NOMO-1 treated with dmso at 0.1 percent for 144 hours (cell line): ENCODE results near the gene LPP.

Experiments
- DNase-seq: peaks from one replicate; lab custom pipeline; 2025; ENCODE audit not compliant: unreplicated experiment; lab: John Stamatoyannopoulos, UW

Gene LPP

DNA sequence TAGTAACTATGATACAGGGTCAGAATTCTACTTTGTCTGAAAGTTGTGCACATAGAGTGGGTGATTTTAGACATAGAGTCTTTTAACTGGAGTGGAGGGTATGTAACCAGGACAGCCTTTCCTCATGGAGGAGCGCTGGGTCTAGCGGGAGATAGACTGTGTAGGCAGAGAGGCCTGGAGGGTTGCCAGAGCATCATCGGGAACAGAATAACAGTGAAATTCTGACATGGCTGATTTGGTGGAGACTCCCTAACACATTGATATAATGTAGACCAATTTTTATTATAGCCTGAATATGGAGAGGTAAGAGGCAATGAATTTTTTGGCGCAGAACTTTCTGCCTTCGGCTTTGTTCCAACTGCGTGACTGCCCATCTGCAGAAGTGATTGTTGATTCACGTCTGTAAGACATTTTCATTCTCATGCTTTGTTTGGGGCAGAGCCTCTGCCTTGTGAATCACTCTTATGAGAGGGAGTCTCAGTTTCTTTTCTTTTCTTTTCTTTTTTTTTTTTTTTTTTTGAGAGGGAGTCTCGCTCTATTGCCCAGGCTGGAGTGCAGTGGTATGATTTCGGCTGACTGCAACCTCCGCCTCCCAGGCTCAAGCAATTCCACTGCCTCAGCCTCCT, 16.0 kb downstream of the LPP start:
- DNase-seq = no peak

DNA sequence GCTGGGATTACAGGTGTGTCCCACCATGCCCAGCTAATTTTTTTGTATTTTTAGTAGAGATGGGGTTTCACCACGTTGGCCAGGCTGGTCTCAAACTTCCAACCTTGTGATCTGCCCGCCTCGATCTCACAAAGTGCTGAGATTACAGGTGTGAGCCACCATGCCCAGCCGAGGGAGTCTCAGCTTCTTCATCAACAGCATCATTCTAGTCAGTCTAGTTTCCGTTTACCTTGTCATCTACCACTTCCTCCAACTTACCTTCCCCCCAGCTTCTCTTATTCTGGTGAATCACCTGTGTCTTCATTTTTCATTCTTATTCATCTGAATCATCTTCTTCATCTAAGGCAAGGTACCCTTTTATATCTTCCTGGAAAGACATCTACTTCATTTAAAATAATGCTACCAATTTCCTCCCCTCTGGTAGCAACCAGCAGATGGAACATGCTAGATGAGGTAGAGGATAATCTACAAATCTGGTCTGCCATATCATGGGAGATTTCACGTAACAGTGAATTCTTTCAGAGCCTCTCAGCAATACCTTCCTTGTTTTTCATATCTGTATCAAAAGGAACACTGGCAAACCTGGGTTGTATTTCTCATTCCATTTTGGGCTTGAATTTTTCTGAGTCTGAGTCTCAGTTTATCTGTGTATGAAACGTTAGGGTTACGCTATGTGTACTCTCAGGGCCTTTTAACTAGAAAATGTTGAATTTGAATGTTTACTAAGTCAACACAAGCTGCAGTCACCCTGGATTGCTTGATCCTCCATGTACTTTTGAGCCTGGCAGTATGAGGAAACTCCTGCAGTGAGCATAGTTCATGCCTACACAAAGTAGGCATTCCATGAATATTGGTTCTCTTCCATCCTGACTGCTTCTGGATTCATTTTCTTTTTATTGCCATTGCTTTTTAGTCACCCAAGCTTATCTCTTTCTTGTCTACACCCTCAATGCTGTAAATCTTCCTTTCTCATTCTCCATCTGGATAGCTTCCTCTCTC, 16.8 kb downstream of the LPP start:
- no peak for DNase-seq

DNA sequence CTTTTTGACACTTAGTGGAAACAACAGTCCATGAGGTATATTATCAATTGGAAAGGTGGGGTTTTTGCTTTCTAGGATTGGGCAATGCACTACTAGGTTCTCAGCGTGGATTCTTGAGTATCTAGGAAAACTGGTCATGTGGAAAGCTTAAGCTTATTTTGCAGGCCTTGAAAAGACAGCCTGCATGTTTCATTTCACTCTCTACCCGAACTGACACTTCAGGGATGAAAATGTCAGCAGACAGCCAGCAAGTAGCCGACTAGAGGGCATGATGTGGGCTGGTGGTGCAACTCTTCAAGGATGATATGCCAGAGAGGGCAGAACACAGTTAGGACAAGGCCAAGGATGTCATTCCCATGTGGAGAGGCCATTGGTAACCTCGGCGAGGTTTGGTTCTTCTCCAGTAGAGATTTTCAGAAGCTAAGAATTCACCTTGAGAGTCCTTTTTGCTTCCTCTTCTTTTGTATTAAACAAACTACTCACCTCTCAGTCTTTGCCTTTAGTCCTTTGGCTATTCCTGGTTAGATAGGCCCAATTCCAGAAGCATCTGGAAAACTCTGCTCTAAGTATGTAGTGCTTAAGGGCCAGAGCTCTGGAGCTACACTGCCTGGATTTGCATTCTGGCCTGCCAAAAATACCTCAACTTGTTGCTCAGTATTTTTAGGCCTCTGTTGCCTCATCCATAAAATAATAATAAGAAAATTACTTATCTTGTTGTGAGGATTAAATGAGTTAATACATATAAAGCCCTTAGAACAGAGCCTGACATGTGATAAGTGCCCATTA, 17.9 kb downstream of the LPP start:
- DNase-seq = no peak

DNA sequence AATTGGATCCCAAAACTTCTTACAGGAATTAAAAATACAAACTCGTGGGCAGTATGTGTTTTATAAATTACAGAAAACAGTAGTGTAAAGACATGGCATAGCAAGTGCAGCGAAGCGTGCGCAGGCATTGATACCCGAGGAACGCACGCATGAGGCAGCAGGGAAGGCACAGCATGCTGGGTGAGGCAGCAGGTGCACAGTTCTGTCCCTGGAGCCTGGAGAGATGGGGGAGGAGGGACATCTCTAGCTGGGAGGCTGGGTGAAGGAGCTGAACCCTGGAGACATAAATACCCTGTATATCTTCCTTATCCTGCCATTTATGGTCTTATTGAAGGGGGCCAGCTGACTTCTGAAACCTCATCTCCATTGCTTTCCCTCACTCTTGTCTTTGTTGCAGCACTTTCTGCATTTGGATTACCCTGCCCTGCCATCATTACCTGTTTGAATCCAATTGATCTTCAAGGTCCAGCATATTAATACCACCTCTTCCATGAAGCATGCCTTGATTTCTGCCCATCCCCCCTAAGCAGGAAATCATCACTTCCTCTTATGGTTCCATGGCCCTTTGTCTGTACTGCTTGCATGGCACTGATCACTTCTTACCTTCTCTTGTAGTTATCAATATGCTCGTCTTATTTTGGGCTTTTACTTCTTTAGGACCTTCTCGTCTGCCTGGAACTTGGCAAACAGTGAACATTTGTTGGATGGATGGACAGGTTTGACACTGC, 20.5 kb downstream of the LPP start:
- peak; percentile 17 for DNase-seq

DNA sequence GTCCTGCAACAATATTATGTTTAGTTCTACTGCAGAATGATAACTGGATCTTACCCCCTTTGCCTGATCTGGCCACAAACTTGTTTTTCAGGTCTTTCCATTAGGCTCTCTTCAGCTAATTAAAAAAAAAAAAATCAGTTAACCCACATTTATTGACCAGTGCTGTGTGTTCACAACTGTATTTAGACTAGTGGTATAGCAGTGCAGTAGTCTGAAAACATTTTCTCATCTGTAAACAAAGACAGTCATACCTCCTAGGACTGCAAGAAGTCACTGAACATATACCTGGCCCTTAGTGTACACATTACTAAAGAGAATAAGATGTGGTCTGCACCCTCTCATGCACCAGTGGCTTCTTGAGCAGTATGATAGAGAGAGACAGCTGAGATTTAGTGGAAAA, 22.5 kb downstream of the LPP start:
- no peak for DNase-seq

DNA sequence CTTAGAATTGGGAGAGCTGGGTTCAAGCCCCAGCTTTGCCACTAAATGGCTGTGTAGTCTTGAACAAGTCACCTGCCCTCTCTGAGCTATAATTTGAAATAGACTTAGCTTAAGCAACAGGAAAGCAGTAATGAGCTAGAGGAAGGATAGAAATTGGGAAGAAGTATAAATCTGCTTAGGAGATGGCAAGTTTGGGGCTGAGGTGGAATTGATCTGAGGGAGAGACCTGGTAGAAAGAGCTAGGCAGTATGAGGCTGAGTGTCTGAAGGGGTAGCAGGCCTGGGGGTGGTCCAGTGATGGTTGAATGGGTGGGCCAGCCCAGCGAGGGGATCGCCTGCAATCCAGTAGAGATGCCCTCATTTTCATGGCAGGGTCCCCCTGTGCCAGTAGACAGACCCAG, 22.9 kb downstream of the LPP start:
- DNase-seq = no peak

DNA sequence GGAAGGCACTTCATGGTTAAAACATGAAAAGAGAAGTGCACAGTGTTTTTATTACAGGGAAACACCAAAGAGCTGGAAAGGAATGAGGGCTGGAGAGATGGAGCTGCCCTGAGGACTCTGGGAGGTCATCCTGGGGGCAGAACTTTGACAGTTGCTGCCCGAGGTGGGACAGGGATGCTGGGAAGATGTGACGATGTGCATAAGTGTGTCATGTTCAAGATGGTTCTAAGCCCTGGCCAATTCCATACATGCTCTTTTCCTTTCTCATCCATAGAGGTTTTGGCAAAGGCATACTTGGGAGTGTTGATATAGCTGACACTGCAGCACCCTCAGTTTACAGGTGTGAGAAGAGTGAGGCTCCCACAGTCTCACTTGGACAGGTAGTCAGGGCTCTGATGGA, 23.8 kb downstream of the LPP start:
- no peak for DNase-seq

DNA sequence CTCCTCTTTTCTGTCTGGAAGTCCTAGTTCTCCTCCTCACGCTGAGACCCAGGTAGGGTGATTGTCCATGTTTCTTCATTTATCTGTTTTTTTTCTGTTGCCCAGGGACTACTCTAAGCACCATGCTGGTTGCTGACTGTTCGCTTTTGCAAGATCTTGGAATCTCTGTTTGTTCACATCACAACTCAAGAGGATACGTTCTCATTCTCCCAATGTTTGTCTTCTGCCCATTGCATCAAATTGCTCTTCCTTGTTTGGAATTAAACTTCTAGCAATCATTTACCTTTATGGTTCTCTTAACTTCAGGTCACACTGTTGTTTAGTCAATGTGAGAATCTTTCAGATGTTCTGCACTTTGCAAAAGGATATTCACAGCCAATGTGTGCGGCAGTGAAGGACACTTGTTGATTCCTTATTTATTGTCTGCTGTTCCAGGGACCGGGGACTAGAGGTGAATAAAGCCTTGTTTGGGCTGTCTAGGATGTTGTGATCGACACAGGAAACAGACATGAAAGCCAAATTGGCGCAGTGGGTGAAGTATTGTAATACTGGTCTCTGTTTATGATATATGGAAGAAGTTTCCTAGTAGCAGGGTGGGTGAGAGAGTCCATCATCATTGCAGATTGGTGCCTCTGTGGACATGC, 24.5 kb downstream of the LPP start:
- DNase-seq = no peak

DNA sequence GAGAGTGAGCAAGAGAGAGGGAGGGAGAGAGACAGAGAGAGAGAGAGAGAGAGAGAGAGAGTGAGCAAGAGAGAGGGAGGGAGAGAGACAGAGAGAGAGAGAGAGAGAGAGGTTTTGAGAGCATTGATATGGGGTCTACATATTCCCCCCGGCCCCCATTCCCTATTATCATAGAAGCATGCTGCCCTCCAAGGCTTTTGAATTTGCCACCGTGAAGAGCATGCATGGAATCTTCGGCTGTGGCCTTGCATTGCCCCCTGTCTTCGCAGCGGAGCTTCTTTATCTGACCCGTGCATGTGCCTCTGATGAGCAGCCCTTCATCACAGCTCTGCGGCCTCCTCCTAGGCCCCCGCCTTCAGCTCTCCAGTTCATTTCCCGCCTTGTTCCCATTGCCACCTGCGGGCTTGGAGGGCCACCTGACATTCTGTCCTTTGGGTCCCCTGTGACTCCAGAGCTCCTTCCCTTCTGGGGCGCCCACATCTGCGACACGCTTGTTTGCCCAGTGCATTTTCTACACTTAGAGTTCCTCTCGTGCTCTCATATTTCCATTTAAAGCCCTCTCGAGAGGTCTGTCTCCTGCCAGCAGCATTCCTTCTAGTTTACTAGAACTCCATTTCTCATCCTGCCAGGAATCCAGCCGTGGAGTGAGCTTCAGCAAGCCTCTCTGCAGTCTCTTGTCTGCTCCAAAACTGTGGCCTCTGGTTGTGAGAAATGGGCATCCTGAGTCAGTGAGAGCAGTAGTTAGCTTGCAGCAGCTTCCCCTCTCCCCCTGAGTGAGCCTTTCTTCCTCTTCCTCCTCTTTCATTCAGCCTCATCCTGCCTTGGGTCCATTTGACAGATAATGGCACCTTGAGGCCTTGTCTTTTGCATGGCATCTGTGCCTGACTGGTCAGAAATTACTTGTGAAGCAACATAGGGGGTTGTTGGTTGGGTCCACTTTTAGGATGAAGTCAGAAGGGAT, 25.3 kb downstream of the LPP start:
- no peak for DNase-seq

DNA sequence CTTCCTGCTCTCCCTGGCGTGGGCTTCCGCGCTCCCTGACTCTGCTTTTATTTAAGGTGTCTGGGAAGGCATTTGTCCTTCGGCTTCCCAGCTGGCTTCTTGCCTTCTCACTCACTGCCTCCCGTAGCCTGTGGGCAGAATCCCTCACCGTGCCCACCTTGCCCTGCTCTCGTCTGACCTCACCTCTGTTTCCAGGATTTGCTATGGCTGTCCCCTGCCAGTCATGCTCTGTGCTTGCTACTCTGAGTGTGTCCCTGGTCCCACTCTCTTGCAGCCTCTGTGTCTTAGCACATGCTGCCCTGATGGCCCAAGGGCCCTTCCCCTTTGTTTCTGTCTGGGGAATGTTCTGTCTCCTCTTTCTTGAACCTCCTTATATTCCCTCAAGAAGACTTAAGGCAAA, 26.2 kb downstream of the LPP start:
- no peak for DNase-seq

DNA sequence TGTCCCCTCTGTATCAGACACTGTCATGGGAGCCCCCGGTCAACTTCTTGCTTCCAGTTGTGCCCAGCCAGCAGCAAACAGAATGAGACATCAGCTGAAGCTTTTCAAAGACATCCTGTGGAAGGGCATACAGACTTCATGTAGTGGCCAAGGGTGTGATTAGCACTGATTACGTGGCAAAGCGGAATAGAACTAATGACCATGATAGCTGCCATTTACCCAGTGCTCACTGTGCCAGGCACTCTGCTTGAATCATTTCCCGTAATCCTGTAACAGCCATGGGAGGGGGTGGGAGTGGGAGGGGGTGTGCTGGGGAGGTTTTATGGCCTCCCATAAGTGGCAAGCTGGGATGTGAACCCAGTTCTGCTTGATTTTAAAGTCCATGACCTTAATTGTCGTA, 29.5 kb downstream of the LPP start:
- DNase-seq = no peak

DNA sequence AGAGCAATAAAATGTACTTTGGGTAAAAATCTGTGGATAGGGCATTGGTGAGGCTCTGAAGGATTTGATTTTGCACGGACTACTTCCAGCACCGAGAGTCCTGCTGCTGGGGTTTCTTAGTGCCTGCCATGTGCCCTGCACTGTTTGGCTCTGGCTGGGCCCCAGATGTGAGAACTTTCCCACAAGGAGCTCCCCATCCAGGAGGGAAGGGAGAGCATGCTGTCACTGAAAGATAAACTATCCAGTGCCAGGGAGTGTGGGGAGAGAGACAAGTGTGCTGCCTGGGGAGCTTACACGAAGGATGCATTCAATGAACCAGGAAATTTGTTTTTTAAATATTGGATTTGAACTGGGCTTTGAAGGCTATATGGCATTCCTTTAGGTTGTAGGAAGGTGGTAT, 30.2 kb downstream of the LPP start:
- no peak for DNase-seq

DNA sequence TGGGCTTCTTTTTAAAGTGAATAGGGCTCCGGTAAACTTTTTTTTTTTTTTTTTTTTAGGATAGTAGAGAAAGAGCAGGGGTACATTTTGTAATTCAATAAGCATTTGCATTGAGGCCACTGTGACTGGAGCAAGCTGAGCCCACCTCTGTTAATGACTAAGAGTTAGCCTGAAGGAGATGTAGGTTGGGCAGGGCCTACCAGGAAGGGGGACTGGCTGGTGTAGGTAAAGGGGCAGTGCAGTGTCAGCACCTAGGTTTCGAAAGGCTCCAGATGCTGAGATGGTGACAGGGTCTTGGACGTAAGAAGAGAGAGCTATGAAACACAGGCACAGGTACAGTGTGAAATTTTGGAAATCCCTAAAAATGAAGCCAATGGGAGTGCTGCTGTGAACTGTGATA, 30.7 kb downstream of the LPP start:
- no peak for DNase-seq

DNA sequence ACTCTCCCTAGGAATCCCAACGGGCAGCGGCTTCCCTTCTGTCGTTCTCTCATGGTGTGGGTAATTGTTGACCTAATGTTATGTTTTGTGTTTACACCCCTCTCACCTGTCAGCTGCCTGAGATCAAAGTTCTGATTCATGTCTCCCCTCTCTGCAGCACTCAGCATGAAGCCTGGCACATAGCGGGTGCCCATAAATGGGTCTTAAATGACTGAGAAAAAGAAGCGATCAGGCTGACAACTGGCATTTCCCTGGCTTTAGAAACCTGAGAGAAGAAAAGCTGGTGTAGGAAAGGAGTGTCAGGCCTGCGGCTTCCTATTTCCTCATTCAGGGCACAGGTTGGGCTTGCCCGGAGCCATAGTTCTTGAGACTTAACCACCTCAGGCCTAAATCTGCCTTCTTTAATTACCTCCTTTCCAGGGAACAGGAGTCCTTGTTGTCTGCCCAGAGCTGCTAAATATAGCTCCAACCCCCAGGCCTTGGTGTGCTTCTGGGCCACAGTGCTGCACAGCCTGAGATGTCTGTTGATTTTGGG, 31.8 kb downstream of the LPP start:
- DNase-seq = no peak

DNA sequence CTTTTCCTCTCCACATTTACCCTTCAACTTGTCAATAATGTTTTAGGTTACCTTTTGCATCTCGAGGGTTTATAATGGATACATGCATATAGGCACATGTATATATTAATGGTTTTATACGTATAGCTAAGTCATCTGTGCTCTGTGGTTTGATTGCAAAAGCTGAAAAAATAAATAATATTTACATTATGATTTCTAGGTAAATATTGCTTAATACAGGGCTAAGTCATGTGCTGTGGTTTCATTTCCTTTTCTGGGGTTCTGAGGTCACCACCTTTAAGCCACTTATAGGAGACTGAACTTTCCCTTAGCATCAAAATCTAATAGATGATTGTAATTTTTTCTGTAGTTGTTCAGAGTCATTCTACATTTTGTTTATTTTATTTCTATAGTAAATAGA, 33.1 kb downstream of the LPP start:
- peak; percentile 81 for DNase-seq

DNA sequence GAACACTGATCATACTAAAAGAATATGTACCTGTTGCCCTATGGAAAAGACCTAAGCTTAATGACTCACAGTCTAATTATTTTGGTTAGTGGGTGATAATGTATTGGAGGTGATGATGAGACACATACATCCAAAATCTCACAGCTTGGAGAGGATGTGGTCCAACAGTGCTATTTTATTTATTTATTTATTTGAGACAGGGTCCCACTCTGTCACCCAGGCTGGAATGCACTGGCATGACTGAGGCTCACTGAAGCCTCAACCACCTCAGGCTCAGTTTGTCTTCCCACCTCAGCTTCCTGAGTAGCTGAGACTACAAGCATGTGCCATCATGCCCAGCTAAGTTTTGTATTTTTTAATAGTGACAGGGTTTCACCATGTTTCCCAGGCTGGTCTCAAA, 35.0 kb downstream of the LPP start:
- no peak for DNase-seq

DNA sequence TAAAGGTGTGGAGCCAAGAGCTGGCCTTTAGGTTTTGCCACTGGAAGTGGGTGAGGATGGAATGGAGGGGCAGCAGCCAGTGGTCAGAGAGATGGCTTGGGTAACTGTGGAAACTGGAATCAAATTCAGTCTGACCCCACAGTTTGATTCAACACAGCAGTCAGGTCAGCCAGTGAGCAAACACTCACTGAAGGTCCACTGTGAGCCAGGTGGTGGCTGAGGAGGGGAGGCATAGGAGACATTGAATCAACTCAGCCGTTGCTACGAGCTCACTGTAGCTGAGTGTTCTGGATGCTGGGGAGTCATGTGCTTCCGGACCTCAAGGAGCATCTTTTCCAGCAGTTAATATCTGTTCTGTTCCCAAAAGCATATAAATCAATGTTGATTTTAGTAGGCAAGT, 37.5 kb downstream of the LPP start:
- DNase-seq = no peak

DNA sequence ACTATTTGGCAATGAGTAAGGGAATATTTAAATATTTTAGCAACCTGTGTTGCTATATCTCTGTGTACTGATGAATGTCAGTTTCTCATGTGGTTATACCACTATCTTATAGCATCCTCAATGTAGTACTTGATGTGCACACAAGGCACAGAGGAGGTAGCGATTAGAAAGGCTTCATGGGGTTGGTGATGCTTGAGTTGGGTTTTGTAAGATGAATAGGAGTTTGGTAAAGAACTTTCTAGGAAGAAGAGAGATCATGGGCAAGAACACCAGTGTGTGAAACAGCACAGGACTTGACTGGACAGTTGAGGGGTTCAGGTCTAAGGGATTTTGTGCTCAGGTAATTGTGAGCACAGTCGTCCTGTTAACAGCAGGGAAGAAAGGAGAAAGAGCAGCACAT, 38.1 kb downstream of the LPP start:
- DNase-seq = no peak

DNA sequence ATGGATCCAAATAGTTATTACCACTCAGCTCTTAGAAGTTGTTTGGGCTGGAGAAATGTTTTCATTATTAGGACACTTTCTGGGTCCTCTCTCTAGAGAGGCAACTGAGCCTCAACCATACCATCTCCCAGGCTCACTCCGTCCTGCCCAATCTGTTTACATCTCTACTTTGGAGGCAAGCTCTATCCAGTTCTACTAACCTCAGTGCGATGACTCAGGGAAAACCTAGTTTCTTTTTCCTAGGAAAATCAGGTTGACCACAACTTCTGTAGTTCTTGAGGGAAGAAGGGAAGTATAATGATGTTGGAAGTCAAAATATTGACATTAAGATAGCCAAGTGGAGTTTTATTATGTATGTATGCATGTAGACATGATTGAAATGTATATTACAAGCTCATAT, 40.4 kb downstream of the LPP start:
- no peak for DNase-seq
